ENCODE data around the gene GALNT9.
A peak's percentile ranks its signal among the peaks of the same experiment; 100 is the strongest.
"Not testable (repeated sequence)": the region's sequence is repeated elsewhere in the genome, so short reads cannot be mapped to it uniquely, and the experiment has no call there.

Gene GALNT9

GRCh38 chr12:132247718-132248452 is 81.5 kb downstream of the GALNT9 start:
- no peak for DNase-seq

GRCh38 chr12:132246997-132247717 is 82.2 kb downstream of the GALNT9 start:
- DNase-seq: no peak

- no peak for DNase-seq
Observed at GRCh38 chr12:132245521-132246101, 83.8 kb downstream of the GALNT9 start.

- no peak for DNase-seq
Observed at GRCh38 chr12:132244724-132245295, 84.6 kb downstream of the GALNT9 start.

- peak; percentile 28 for DNase-seq
Observed at GRCh38 chr12:132243596-132244310, 85.6 kb downstream of the GALNT9 start.

GRCh38 chr12:132243171-132243570 is 86.2 kb downstream of the GALNT9 start:
- not testable (repeated sequence) for DNase-seq

GRCh38 chr12:132240669-132241007 is 88.8 kb downstream of the GALNT9 start:
- DNase-seq: not testable (repeated sequence)

GRCh38 chr12:132239796-132240668 is 89.4 kb downstream of the GALNT9 start:
- DNase-seq: no peak

- no peak for DNase-seq
Observed at GRCh38 chr12:132239392-132239791, 90.0 kb downstream of the GALNT9 start.

GRCh38 chr12:132238884-132239283 is 90.5 kb downstream of the GALNT9 start:
- no peak for DNase-seq

- DNase-seq: no peak
Observed at GRCh38 chr12:132238488-132238854, 90.9 kb downstream of the GALNT9 start.

- DNase-seq: no peak
Observed at GRCh38 chr12:132237772-132238487, 91.5 kb downstream of the GALNT9 start.

- DNase-seq: no peak
Observed at GRCh38 chr12:132236930-132237771, 92.2 kb downstream of the GALNT9 start.

GRCh38 chr12:132236129-132236929 is 93.1 kb downstream of the GALNT9 start:
- no peak for DNase-seq

- no peak for DNase-seq
Observed at GRCh38 chr12:132235116-132235820, 94.1 kb downstream of the GALNT9 start.

GRCh38 chr12:132230381-132230780 is 99.0 kb downstream of the GALNT9 start:
- DNase-seq: no peak

GRCh38 chr12:132229926-132230325 is 99.5 kb downstream of the GALNT9 start:
- DNase-seq: no peak

GRCh38 chr12:132229193-132229760 is 100.1 kb downstream of the GALNT9 start:
- DNase-seq: no peak
